ENCODE results near the gene PTPRN2. TPM values are rescaled to one million over a fixed set of nuclear protein-coding genes. Genes with fewer than 3 reads are reported as not detected.

The PTPRN2 gene
- total and polyA plus RNA-seq, 2 experiments from 2014 or later, result 0.28 TPM; not detected in 1

- Histone ChIP-seq H3K9me3 (ENCODE audit: low read depth) (no peaks in the 10 kb centered on the region), H3K27me3 (no peaks in the 10 kb centered on the region), H3K36me3 (no peaks in the 10 kb centered on the region), H3K27ac (no peak overlapping the region), H3K4me1 (ENCODE audit: low read depth) (no peaks in the 10 kb centered on the region), H3K4me3 (no peak overlapping the region)
- no peak for TF ChIP-seq CTCF (IDR thresholded peaks at IDR 0.05; ENCODE audit: low read depth, low read length)
- DNase-seq (ENCODE audit: low read depth in 1 of 2, low spot score in 1 of 2), result no peak
Measured at GRCh38 chr7:158114056-158114850, 473.4 kb downstream of the PTPRN2 start.

GRCh38 chr7:158113321-158114025 is 474.1 kb downstream of the PTPRN2 start:
- no peak for DNase-seq (ENCODE audit: low read depth in 1 of 2, low spot score in 1 of 2)
- Histone ChIP-seq H3K4me1 (ENCODE audit: low read depth) (no peaks in the 10 kb centered on the region), H3K27me3 (no peaks in the 10 kb centered on the region), H3K36me3 (no peaks in the 10 kb centered on the region), H3K9me3 (ENCODE audit: low read depth) (no peaks in the 10 kb centered on the region), H3K4me3 (no peak overlapping the region), H3K27ac (no peak overlapping the region)
- no peak for TF ChIP-seq CTCF (IDR thresholded peaks at IDR 0.05; ENCODE audit: low read depth, low read length)

- no peak for DNase-seq (ENCODE audit: low read depth in 1 of 2, low spot score in 1 of 2)
- Histone ChIP-seq H3K9me3 (ENCODE audit: low read depth) (no peaks in the 10 kb centered on the region), H3K4me1 (ENCODE audit: low read depth) (no peaks in the 10 kb centered on the region), H3K36me3 (no peaks in the 10 kb centered on the region), H3K4me3 (no peak overlapping the region), H3K27me3 (no peaks in the 10 kb centered on the region), H3K27ac (no peak overlapping the region)
- no peak for TF ChIP-seq CTCF (IDR thresholded peaks at IDR 0.05; ENCODE audit: low read depth, low read length)
Measured at GRCh38 chr7:158112571-158113320, 474.9 kb downstream of the PTPRN2 start.

GRCh38 chr7:158111906-158112570 is 475.6 kb downstream of the PTPRN2 start:
- Histone ChIP-seq H3K4me1 (ENCODE audit: low read depth) (no peaks in the 10 kb centered on the region), H3K27ac (no peak overlapping the region), H3K36me3 (no peaks in the 10 kb centered on the region), H3K9me3 (ENCODE audit: low read depth) (no peaks in the 10 kb centered on the region), H3K27me3 (no peaks in the 10 kb centered on the region), H3K4me3 (no peak overlapping the region)
- TF ChIP-seq CTCF (IDR thresholded peaks at IDR 0.05; ENCODE audit: low read depth, low read length), result no peak
- DNase-seq (ENCODE audit: low read depth in 1 of 2, low spot score in 1 of 2), result no peak

- Histone ChIP-seq H3K4me1 (ENCODE audit: low read depth) (no peaks in the 10 kb centered on the region), H3K27ac (no peak overlapping the region), H3K36me3 (no peaks in the 10 kb centered on the region), H3K4me3 (no peak overlapping the region), H3K9me3 (ENCODE audit: low read depth) (no peaks in the 10 kb centered on the region), H3K27me3 (no peaks in the 10 kb centered on the region)
- TF ChIP-seq CTCF (IDR thresholded peaks at IDR 0.05; ENCODE audit: low read depth, low read length), result no peak
- no peak for DNase-seq (ENCODE audit: low read depth in 1 of 2, low spot score in 1 of 2)
Measured at GRCh38 chr7:158111049-158111751, 476.4 kb downstream of the PTPRN2 start.

All from cardiac muscle cell (in vitro differentiated cells and primary cell).